H1 (cell line): ENCODE data around the gene RRAS2. TPM values are rescaled to one million over a fixed set of nuclear protein-coding genes. Genes with fewer than 3 reads are reported as not detected.

Source experiments
- CTCF ChIA-PET: fragments of 300-600 bp; sonication (Branson Sonifier 250); formaldehyde crosslinking; loops from one replicate; lab custom pipeline; 2021; ENCODE audit not compliant: partially characterized antibody; lab: Charles Lee
- POLR2A ChIA-PET: fragments of 300-600 bp; sonication (Branson Sonifier 250); formaldehyde crosslinking; loops from one replicate; lab custom pipeline; 2021; ENCODE audit warnings: inconsistent platforms; ENCODE audit not compliant: partially characterized antibody; lab: Charles Lee
- DNase-seq, 2 experiments: peaks; one replicate each; pipeline versions ENCODE4 v3.0.0 to v3.0.0-alpha.2; 2010 to 2022; ENCODE audit warnings: low spot score in 2 of 2, low read depth in 1 of 2, mixed read lengths in 1 of 2
- FAIRE-seq: peaks from 2 replicates; lab custom pipeline; 2011; peaks lifted over from hg19 to GRCh38; lab: Jason Lieb, UNC
- H2AFZ ChIP-seq: 2 replicates; pipeline ENCODE4 v1.8.1; 2012; ENCODE audit warnings: low read length, inconsistent platforms
- H2AK5ac ChIP-seq: 2 replicates; pipeline ENCODE4 v1.6.1; 2013; ENCODE audit warnings: low read depth, low read length
- H2BK120ac ChIP-seq: replicated peaks from 2 replicates; pipeline ENCODE3; 2013; ENCODE audit warnings: low read depth, low read length, inconsistent platforms
- H2BK12ac ChIP-seq: 2 replicates; pipeline ENCODE4 v1.6.1; 2013; ENCODE audit warnings: low read depth, low read length
- H2BK15ac ChIP-seq: 2 replicates; pipeline ENCODE4 v1.6.1; 2013; ENCODE audit warnings: low read length
- H2BK20ac ChIP-seq: 2 replicates; pipeline ENCODE4 v1.6.1; 2013; ENCODE audit warnings: low read length
- H2BK5ac ChIP-seq: 2 replicates; pipeline ENCODE4 v1.6.1; 2013; ENCODE audit warnings: low read depth, low read length
- H3K14ac ChIP-seq: 2 replicates; pipeline ENCODE4 v1.6.1; 2013; ENCODE audit warnings: inconsistent platforms; ENCODE audit not compliant: insufficient read length
- H3K18ac ChIP-seq: 2 replicates; pipeline ENCODE4 v1.6.1; 2013; ENCODE audit warnings: low read length; ENCODE audit errors: extremely low read depth
- H3K23ac ChIP-seq: 2 replicates; pipeline ENCODE4 v1.6.1; 2013; ENCODE audit warnings: inconsistent platforms; ENCODE audit not compliant: insufficient read length
- H3K23me2 ChIP-seq: 2 replicates; pipeline ENCODE4 v1.6.1; 2013; ENCODE audit warnings: low read depth, low read length
- H3K27ac ChIP-seq: 2 replicates; pipeline ENCODE4 v1.6.1; 2011; ENCODE audit warnings: low read depth, low read length, inconsistent platforms
- H3K27me3 ChIP-seq, 4 experiments: replicated peaks in 1 of 4; 1 replicate in 1 of 4; 2 replicates in 3 of 4; pipeline versions ENCODE4 v1.6.1 to v1.8.1; 2011 to 2013; ENCODE audit warnings: low read length in 3 of 4, mild to moderate bottlenecking in 3 of 4, inconsistent platforms in 2 of 4, mixed read lengths in 2 of 4, moderate library complexity in 1 of 4; ENCODE audit not compliant: control insufficient read depth in 3 of 4, insufficient read depth in 3 of 4; ENCODE audit errors: extremely low read depth in 1 of 4
- H3K36me3 ChIP-seq, 4 experiments: 2 replicates each; pipeline versions ENCODE4 v1.6.1 to v1.8.1; 2011 to 2013; ENCODE audit warnings: mild to moderate bottlenecking in 4 of 4, low read length in 3 of 4, moderate library complexity in 2 of 4, control low read depth in 1 of 4, inconsistent platforms in 1 of 4; ENCODE audit not compliant: insufficient read depth in 4 of 4, control insufficient read depth in 2 of 4
- H3K4ac ChIP-seq: replicated peaks from 2 replicates; pipeline ENCODE3; 2013; ENCODE audit warnings: low read length, low read depth, mixed read lengths, inconsistent platforms; ENCODE audit not compliant: insufficient read length
- H3K4me1 ChIP-seq, 4 experiments: replicated peaks in 1 of 4; 1 replicate in 1 of 4; 2 replicates in 3 of 4; pipeline versions ENCODE4 v1.6.1 to v1.8.1; 2011 to 2013; ENCODE audit warnings: low read length in 3 of 4, inconsistent platforms in 2 of 4, mixed read lengths in 1 of 4; ENCODE audit not compliant: insufficient read depth in 4 of 4, control insufficient read depth in 3 of 4
- H3K4me2 ChIP-seq, 2 experiments: 2 replicates each; pipeline versions ENCODE4 v1.6.1 to v1.8.1; 2011 to 2013; ENCODE audit warnings: low read depth in 2 of 2, low read length in 2 of 2, control low read depth in 1 of 2, inconsistent platforms in 1 of 2, mild to moderate bottlenecking in 1 of 2; ENCODE audit not compliant: insufficient read depth in 1 of 2
- H3K4me3 ChIP-seq, 4 experiments: fragments of 200-600, 300-600 bp in 1 of 4; sonication (generic), shearing (Covaris generic), sonication (Bioruptor Twin) in 1 of 4; 2 replicates each; pipeline versions ENCODE4 v1.5.1 to v1.8.1; 2011 to 2016; ENCODE audit warnings: low read length in 4 of 4, low read depth in 3 of 4, control low read depth in 2 of 4, inconsistent platforms in 2 of 4, mild to moderate bottlenecking in 2 of 4, mixed read lengths in 1 of 4, moderate library complexity in 1 of 4; ENCODE audit not compliant: insufficient read depth in 2 of 4; ENCODE audit errors: extremely low read depth in 1 of 4
- H3K56ac ChIP-seq: replicated peaks from 2 replicates; pipeline ENCODE3; 2013; ENCODE audit warnings: low read depth, mild to moderate bottlenecking, mixed read lengths, low read length, inconsistent platforms; ENCODE audit not compliant: insufficient read length
- H3K79me1 ChIP-seq: 2 replicates; pipeline ENCODE4 v1.6.1; 2013; ENCODE audit warnings: low read depth, low read length, control low read depth
- H3K79me2 ChIP-seq, 2 experiments: 2 replicates each; pipeline versions ENCODE4 v1.6.1 to v1.8.1; 2012 to 2013; ENCODE audit warnings: low read length in 2 of 2, mild to moderate bottlenecking in 2 of 2, inconsistent platforms in 1 of 2; ENCODE audit not compliant: insufficient read depth in 2 of 2, control insufficient read depth in 1 of 2
- H3K9ac ChIP-seq, 4 experiments: replicated peaks in 1 of 4; 1 replicate in 1 of 4; 2 replicates in 3 of 4; pipeline versions ENCODE4 v1.6.1 to v1.8.1; 2011 to 2013; ENCODE audit warnings: low read depth in 3 of 4, low read length in 3 of 4, control low read depth in 2 of 4, mild to moderate bottlenecking in 2 of 4, moderate library complexity in 2 of 4, inconsistent platforms in 1 of 4; ENCODE audit errors: extremely low read depth in 1 of 4
- H3K9me3 ChIP-seq, 2 experiments: 2 replicates each; pipeline versions ENCODE4 v1.6.1 to v1.8.1; 2012 to 2013; ENCODE audit warnings: mild to moderate bottlenecking in 2 of 2, moderate library complexity in 2 of 2, control low read depth in 1 of 2, inconsistent platforms in 1 of 2, low read depth in 1 of 2, low read length in 1 of 2, mixed read lengths in 1 of 2; ENCODE audit not compliant: insufficient read depth in 2 of 2
- H4K20me1 ChIP-seq, 2 experiments: replicated peaks in 1 of 2; 2 replicates each; pipeline versions ENCODE3 to v1.8.1; 2011 to 2013; ENCODE audit warnings: inconsistent platforms in 2 of 2, low read length in 2 of 2, mild to moderate bottlenecking in 1 of 2; ENCODE audit not compliant: insufficient read depth in 2 of 2, control insufficient read depth in 1 of 2
- H4K5ac ChIP-seq: 2 replicates; pipeline ENCODE4 v1.6.1; 2013; ENCODE audit warnings: low read length, low read depth, mixed read lengths, inconsistent platforms; ENCODE audit not compliant: insufficient read length
- H4K8ac ChIP-seq: 2 replicates; pipeline ENCODE4 v1.8.0; 2013; ENCODE audit warnings: mild to moderate bottlenecking, moderate library complexity, low read length, inconsistent platforms; ENCODE audit not compliant: insufficient read depth; ENCODE audit errors: extremely low read depth
- H4K91ac ChIP-seq: replicated peaks from 2 replicates; pipeline ENCODE3; 2013; ENCODE audit warnings: low read length, mixed read lengths, inconsistent platforms; ENCODE audit not compliant: insufficient read length
- ASH2L ChIP-seq: fragments of 200-600, 300-600 bp; sonication (generic); IDR thresholded peaks from one replicate; pipeline ENCODE4 v1.7.1; 2017; ENCODE audit warnings: low read length
- RAD21 ChIP-seq, 2 experiments: IDR thresholded peaks in 1 of 2; conservative IDR thresholded peaks in 1 of 2; 2 replicates each; pipeline ENCODE4 v1.6.1; 2011; ENCODE audit warnings: low read depth in 2 of 2, low read length in 2 of 2, improper control_type of control experiment in 1 of 2, inconsistent platforms in 1 of 2, mild to moderate bottlenecking in 1 of 2, moderate library complexity in 1 of 2
- RBBP5 ChIP-seq: IDR thresholded peaks from 2 replicates; pipeline ENCODE4 v1.7.1; 2012; ENCODE audit warnings: low read depth, mild to moderate bottlenecking, inconsistent platforms, low read length, moderate library complexity, borderline replicate concordance
- TAF1 ChIP-seq: IDR thresholded peaks from 2 replicates; pipeline ENCODE4 v1.6.1; 2011; ENCODE audit warnings: mild to moderate bottlenecking, low read depth, low read length
- WGBS, 2 experiments: shearing (Covaris generic) in 1 of 2; methylation state at CpG; one replicate each; pipeline versions ENCODE4 v1.1.6 to v1.1.7; 2013 to 2015; ENCODE audit warnings: low lambda C conversion rate in 2 of 2, mixed read lengths in 2 of 2, inconsistent platforms in 1 of 2, low coverage in 1 of 2, missing lambda C conversion rate in 1 of 2; ENCODE audit not compliant: insufficient replicate concordance in 2 of 2, insufficient coverage in 1 of 2, insufficient read length in 1 of 2; ENCODE audit errors: extremely low coverage in 1 of 2, missing lambda C conversion rate in 1 of 2; 5-methylcytosine and 5-hydroxymethylcytosine counted together
- polyA plus RNA-seq, 7 experiments: library from polyadenylated mRNA; depleted of rRNA in 3 of 7; stranded (reverse) in 5 of 7; unstranded in 2 of 7; fragments of >200 nt in 5 of 7; fragments of 200-250 nt in 2 of 7; gene quantifications; 1 replicate in 5 of 7; 2 replicates in 1 of 7; 4 replicates in 1 of 7; pipeline versions ENCODE4 v1.2.1 to v1.2.3, GENCODE V29; 2011 to 2013; ENCODE audit warnings: missing spikeins in 2 of 7, mixed read lengths in 2 of 7
- total RNA-seq: library from RNA; stranded (reverse); fragmentation: NEBNext Ultra II Directional; extraction: Animal tissue kit (Norgen Biotek cat#: 25700); gene quantifications from 2 replicates; pipeline ENCODE4 v1.2.1, GENCODE V29; 2021
- TF ChIP-seq, protein P1 (sequence below), 3 experiments: IDR thresholded peaks; 1 replicate in 2 of 3; 2 replicates in 1 of 3; pipeline versions ENCODE4 v1.5.1 to v1.6.1; 2011; ENCODE audit warnings: low read length in 3 of 3, mild to moderate bottlenecking in 3 of 3, inconsistent platforms in 2 of 3, low read depth in 1 of 3, moderate library complexity in 1 of 3; ENCODE audit not compliant: insufficient read depth in 1 of 3; ENCODE audit errors: control extremely low read depth in 1 of 3

Gene RRAS2
- total and polyA plus RNA-seq, 2 of the 8 experiments (the other 6 are each of a cell fraction or from before 2014, with no cell fraction given), result 72.3 to 234 TPM

GRCh38 chr11:14374922-14375830, 16.2 kb upstream of the RRAS2 start:
- peaks cover 0 to 8% (median 3%) of the 10 kb centered on the region in 4 experiments; a peak in 3 of 7 replicates for H3K4me1 ChIP-seq
- ChIA-PET POLR2A (interaction anchor here (0.9 to 1.5 kb wide), 4 partner anchors 14 to 69 kb away, joined by 3 to 5 read pairs (median 4); no protein-coding TSS in a partner anchor), CTCF (interaction anchor here (0.7 to 3.1 kb wide), 23 partner anchors 9 to 130 kb away, joined by 3 to 36 read pairs (median 5); partner anchors contain the start of gene RRAS2)
- H4K8ac ChIP-seq, result no peak overlapping the region
- H3K9me3 ChIP-seq, result no peaks in the 10 kb centered on the region
- no peak overlapping the region; a peak in 1 of 4 replicates for H3K4me2 ChIP-seq
- H2BK5ac ChIP-seq, result no peak overlapping the region
- DNase-seq, result no peak
- no peak overlapping the region for H3K18ac ChIP-seq
- no peaks in the 10 kb centered on the region for H3K23me2 ChIP-seq
- H2AFZ ChIP-seq, result peak overlapping the region; percentile 47
- no peaks in the 10 kb centered on the region for H3K79me1 ChIP-seq
- H3K27ac ChIP-seq, result no peak overlapping the region
- H2AK5ac ChIP-seq, result no peak overlapping the region
- H4K5ac ChIP-seq, result no peak overlapping the region
- no peaks in the 10 kb centered on the region for H4K20me1 ChIP-seq
- H3K14ac ChIP-seq, result no peak overlapping the region
- FAIRE-seq, result peak; percentile 19
- no peak overlapping the region for H2BK120ac ChIP-seq
- peak overlapping the region; percentile 20; the same call in 1 of the 2 replicates for H2BK15ac ChIP-seq
- no peak overlapping the region for H2BK20ac ChIP-seq
- H4K91ac ChIP-seq, result no peak overlapping the region
- H3K36me3 ChIP-seq, result no peaks in the 10 kb centered on the region
- H3K79me2 ChIP-seq, result no peaks in the 10 kb centered on the region
- no peak overlapping the region for H3K56ac ChIP-seq
- 81% methylated on average over 4 of the region's 4 CpGs; no CpG with 5 or more reads in 1 of the 2 experiments for WGBS, 2 experiments
- H3K27me3 ChIP-seq, result peaks cover 0 to 2% (median 0%) of the 10 kb centered on the region in 4 experiments; a peak in 2 of 7 replicates
- no peak overlapping the region for H3K4ac ChIP-seq
- H2BK12ac ChIP-seq, result peak overlapping the region; percentile 18; the same call in 1 of the 2 replicates
- no peak overlapping the region; a peak in 1 of 8 replicates for H3K4me3 ChIP-seq
- TF ChIP-seq ASH2L (no peak), RAD21 (IDR thresholded peaks at IDR 0.05 in 1 of 2, conservative IDR thresholded peaks at IDR 0.05 in 1 of 2; ENCODE audit: low read depth in 2 of 2, low read length in 2 of 2) (peak; percentile 27 to 40), TAF1 (no peak), RBBP5 (no peak)
- TF ChIP-seq, protein P1, sequence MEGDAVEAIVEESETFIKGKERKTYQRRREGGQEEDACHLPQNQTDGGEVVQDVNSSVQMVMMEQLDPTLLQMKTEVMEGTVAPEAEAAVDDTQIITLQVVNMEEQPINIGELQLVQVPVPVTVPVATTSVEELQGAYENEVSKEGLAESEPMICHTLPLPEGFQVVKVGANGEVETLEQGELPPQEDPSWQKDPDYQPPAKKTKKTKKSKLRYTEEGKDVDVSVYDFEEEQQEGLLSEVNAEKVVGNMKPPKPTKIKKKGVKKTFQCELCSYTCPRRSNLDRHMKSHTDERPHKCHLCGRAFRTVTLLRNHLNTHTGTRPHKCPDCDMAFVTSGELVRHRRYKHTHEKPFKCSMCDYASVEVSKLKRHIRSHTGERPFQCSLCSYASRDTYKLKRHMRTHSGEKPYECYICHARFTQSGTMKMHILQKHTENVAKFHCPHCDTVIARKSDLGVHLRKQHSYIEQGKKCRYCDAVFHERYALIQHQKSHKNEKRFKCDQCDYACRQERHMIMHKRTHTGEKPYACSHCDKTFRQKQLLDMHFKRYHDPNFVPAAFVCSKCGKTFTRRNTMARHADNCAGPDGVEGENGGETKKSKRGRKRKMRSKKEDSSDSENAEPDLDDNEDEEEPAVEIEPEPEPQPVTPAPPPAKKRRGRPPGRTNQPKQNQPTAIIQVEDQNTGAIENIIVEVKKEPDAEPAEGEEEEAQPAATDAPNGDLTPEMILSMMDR (IDR thresholded peaks at IDR 0.05; ENCODE audit: control extremely low read depth in 1 of 3, insufficient read depth in 1 of 3, low read depth in 1 of 3, low read length in 3 of 3), result peak; percentile 15 to 65 (median 40)
- no peak overlapping the region for H3K9ac ChIP-seq
- H3K23ac ChIP-seq, result no peak overlapping the region
